PC-3 (cell line): ENCODE results near the gene ZNF561. TPM values are rescaled to one million over a fixed set of nuclear protein-coding genes. Genes with fewer than 3 reads are reported as not detected.
A peak's percentile ranks its signal among the peaks of the same experiment; 100 is the strongest.

Source experiments
- ATAC-seq: fragments of 200-7000 bp; cut with Tn5 transposase; 2 replicates; pipeline ENCODE4 v1.9.1; 2020; ENCODE audit warnings: mild to moderate bottlenecking, moderate library complexity
- BruUV-seq: library from RNA; stranded (reverse); fragments of 400-500 nt; replicated peaks from 2 replicates; lab custom pipeline; 2021; lab: Mats Ljungman, UMichigan
- CTCF ChIA-PET: fragments of 300-600 bp; sonication (Branson Sonifier 250); formaldehyde crosslinking; loops from one replicate; lab custom pipeline; 2022; ENCODE audit warnings: antibody characterized with exemption; lab: Charles Lee
- POLR2A ChIA-PET: fragments of 300-600 bp; sonication (Branson Sonifier 250); formaldehyde crosslinking; loops from one replicate; lab custom pipeline; 2022; ENCODE audit warnings: antibody characterized with exemption; ENCODE audit not compliant: unreplicated experiment; lab: Charles Lee
- DNase-seq: peaks from one replicate; pipeline ENCODE4 v3.0.0-alpha.2; 2015
- H2AFZ ChIP-seq: fragments of 300-600 bp; sonication (generic); 2 replicates; pipeline ENCODE4 v1.6.0; 2016; ENCODE audit warnings: antibody characterized with exemption, low read length
- H3F3A ChIP-seq: fragments of 300-600 bp; sonication (generic); one replicate; pipeline ENCODE4 v1.6.0; 2017; ENCODE audit warnings: antibody characterized with exemption, low read length, control low read depth, mild to moderate bottlenecking; ENCODE audit not compliant: unreplicated experiment
- H3K27ac ChIP-seq: fragments of 300-600 bp; sonication (generic); 2 replicates; pipeline ENCODE4 v1.5.1; 2016; ENCODE audit warnings: mild to moderate bottlenecking, low read length
- H3K27me3 ChIP-seq: fragments of 300-600 bp; sonication (generic); 2 replicates; pipeline ENCODE4 v1.6.1; 2016; ENCODE audit warnings: low read length, mixed read lengths
- H3K36me3 ChIP-seq: fragments of 300-600 bp; sonication (generic); 2 replicates; pipeline ENCODE4 v1.6.1; 2016; ENCODE audit warnings: low read depth, mixed run types, low read length, mixed read lengths
- H3K4me1 ChIP-seq: fragments of 300-600 bp; sonication (generic); 2 replicates; pipeline ENCODE4 v1.5.1; 2016; ENCODE audit warnings: low read length; ENCODE audit not compliant: insufficient read depth
- H3K4me2 ChIP-seq: fragments of 300-600 bp; sonication (generic); 2 replicates; pipeline ENCODE4 v1.6.0; 2016; ENCODE audit warnings: low read length
- H3K4me3 ChIP-seq: fragments of 300-600 bp; sonication (generic); 2 replicates; pipeline ENCODE4 v1.5.1; 2016; ENCODE audit warnings: mild to moderate bottlenecking, low read length, mixed read lengths
- H3K79me2 ChIP-seq: fragments of 300-600 bp; sonication (generic); 2 replicates; pipeline ENCODE4 v1.6.1; 2017; ENCODE audit warnings: low read length, mixed read lengths
- H3K9ac ChIP-seq: fragments of 300-600 bp; sonication (generic); 2 replicates; pipeline ENCODE4 v1.6.0; 2016; ENCODE audit warnings: mild to moderate bottlenecking, low read length
- H3K9me2 ChIP-seq: fragments of 300-600 bp; sonication (generic); replicated peaks from 2 replicates; pipeline ENCODE4 v1.6.1; 2016; ENCODE audit warnings: mixed run types, low read length, mixed read lengths
- H3K9me3 ChIP-seq: fragments of 300-600 bp; sonication (generic); 2 replicates; pipeline ENCODE4 v1.6.1; 2016; ENCODE audit warnings: low read length, mixed read lengths
- H4K20me1 ChIP-seq: fragments of 300-600 bp; sonication (generic); 2 replicates; pipeline ENCODE4 v1.6.1; 2016; ENCODE audit warnings: low read length, mixed read lengths
- CTCF ChIP-seq: fragments of 300-600 bp; sonication (generic); conservative IDR thresholded peaks from 2 replicates; pipeline ENCODE4 v1.5.1; 2017; ENCODE audit warnings: antibody characterized with exemption, low read depth, mild to moderate bottlenecking, low read length
- EZH2 ChIP-seq: fragments of 300-600 bp; sonication (generic); IDR thresholded peaks from one replicate; pipeline ENCODE4 v1.6.1; 2017; ENCODE audit warnings: antibody characterized with exemption, mild to moderate bottlenecking, low read length; ENCODE audit not compliant: unreplicated experiment
- EZH2phosphoT487 ChIP-seq: fragments of 300-600 bp; sonication (generic); IDR thresholded peaks from 2 replicates; pipeline ENCODE4 v1.6.1; 2018; ENCODE audit warnings: mild to moderate bottlenecking, antibody characterized with exemption, low read length, borderline replicate concordance
- intact Hi-C: fragments of 100-400 bp; cut with micrococcal nuclease; formaldehyde crosslinking; loops from 2 replicates; pipeline ENCODE4 v1.9.0; 2023
- total RNA-seq: library from RNA; depleted of rRNA; stranded (reverse); fragments of >200 nt; gene quantifications from 2 replicates; pipeline ENCODE4 v1.2.3, GENCODE V29; 2014

Gene ZNF561
- total RNA-seq, 1 experiment from 2014 or later, result 20.1 TPM

GRCh38 chr19:9597027-9597426 lies 24.0 kb downstream of the ZNF561 start:
- CTCF ChIA-PET, result no interaction called here
- no peaks in the 10 kb centered on the region for H3K36me3 ChIP-seq

GRCh38 chr19:9586764-9587163 lies 34.3 kb downstream of the ZNF561 start:
- H2AFZ ChIP-seq, result peak overlapping the region; percentile 57
- H3K9ac ChIP-seq, result no peak overlapping the region
- no peak overlapping the region for H3K27ac ChIP-seq
- peak overlapping the region; percentile 65 for H3K4me2 ChIP-seq
- H3K27me3 ChIP-seq, result no peaks in the 10 kb centered on the region
- no TSS peak for BruUV-seq
- DNase-seq (peak; percentile 96), ATAC-seq (peak; percentile 76)
- peaks cover 15% of the 10 kb centered on the region for H3K36me3 ChIP-seq
- POLR2A ChIA-PET, result no interaction called here
- H3K79me2 ChIP-seq, result peaks cover 29% of the 10 kb centered on the region
- no peaks in the 10 kb centered on the region for H3K4me1 ChIP-seq
- no peaks in the 10 kb centered on the region for H4K20me1 ChIP-seq
- H3K9me3 ChIP-seq, result 0 out of 2 replicates have a peak, but pooled peaks cover 2% of the 10 kb centered on the region
- H3K9me2 ChIP-seq, result no peaks in the 10 kb centered on the region
- TF ChIP-seq CTCF, result peak; percentile 88
- no peak for TF ChIP-seq EZH2phosphoT487
- intact Hi-C loops, result loop anchor here (1.0 kb wide), 5 partner anchors 39 to 381 kb away; no protein-coding TSS in a partner anchor
- no peaks in the 10 kb centered on the region for H3F3A ChIP-seq
- CTCF ChIA-PET, result no interaction called here
- H3K4me3 ChIP-seq, result peak overlapping the region; percentile 19; the same call in 1 of the 2 replicates

More at GRCh38 chr19:9597027-9597426, 24.0 kb downstream of the ZNF561 start:
- Histone ChIP-seq H3K9me2 (no peaks in the 10 kb centered on the region), H3K27ac (peak overlapping the region; percentile 94), H3K4me3 (peak overlapping the region; percentile 37; the same call in 1 of the 2 replicates), H3K4me1 (peaks cover 31% of the 10 kb centered on the region), H3K27me3 (no peaks in the 10 kb centered on the region), H3K9me3 (no peaks in the 10 kb centered on the region), H3K79me2 (no peaks in the 10 kb centered on the region), H3F3A (no peaks in the 10 kb centered on the region), H3K9ac (peak overlapping the region; percentile 54), H2AFZ (no peak overlapping the region), H4K20me1 (no peaks in the 10 kb centered on the region), H3K4me2 (peak overlapping the region; percentile 74)
- peak; percentile 99 for DNase-seq
- BruUV-seq, result no TSS peak
- TF ChIP-seq CTCF, result no peak
- TF ChIP-seq EZH2, result no peak
- no peak for TF ChIP-seq EZH2phosphoT487
- peak; percentile 95 for ATAC-seq
- intact Hi-C loops, result no loop called here
- POLR2A ChIA-PET, result interaction anchor here (0.6 kb wide), 1 partner anchor 10 kb away, joined by 3 read pairs; no protein-coding TSS in a partner anchor
